SK-N-MC (cell line): ENCODE results near the gene EPHB4.

Source experiments
- EZH2 ChIP-seq: fragments of 200-600 bp; sonication (generic); IDR thresholded peaks from one replicate; pipeline ENCODE4 v1.6.1; 2017; ENCODE audit warnings: antibody characterized with exemption
- POLR2AphosphoS5 ChIP-seq: IDR thresholded peaks from 2 replicates; pipeline ENCODE4 v1.6.1; 2012; ENCODE audit warnings: mild to moderate bottlenecking, low read depth, low read length, borderline replicate concordance

GRCh38 chr7:100823140-100823525, 4.2 kb downstream of the EPHB4 start:
- TF ChIP-seq EZH2 (no peak), POLR2AphosphoS5 (no peak)
